Heart left ventricle (tissue), 13 donors: ENCODE results near the gene SH2D3C.

ENCODE experiments used
- POLR2A ChIP-seq, 2 donors: fragments of 450-650 bp; IDR thresholded peaks; one replicate each; pipeline ENCODE4 v1.6.1; 2017; ENCODE audit warnings: antibody characterized with exemption in 2 of 2, mild to moderate bottlenecking in 2 of 2, moderate library complexity in 2 of 2
- TF ChIP-seq, protein P1 (sequence below), 12 donors: fragments of 200-600 bp; sonication (generic) in 4 of 12; IDR thresholded peaks; one replicate each; pipeline versions ENCODE4 v1.5.0 to v1.8.0; 2018 to 2022; ENCODE audit warnings: antibody characterized with exemption in 12 of 12, mild to moderate bottlenecking in 5 of 12
- donor health status: ischemic (EF 13 %, LVEDD 7.1; RV severe dilation, severe dysfunction).
- donor health status: DM: no; HTN: yes; CAD: no.
- donor health status: DM: no; HTN: no; CAD: no.
- donor health status: ischemic (EF 25% LVEDD 6.9; RV normal size, moderate dysfunction).
- donor health status: ischemic (EF 25% LVEDD 5.7; RV mildly dilated, moderate dysfunction).
- donor health status: ischemic (EF 35%, LVEDD 5.7; RV mildly dilated, moderate dysfunction).
- donor health status: nonischemic (EF 11% LVEDD 7.7; RV severe dilation, severe dysfunction).
- donor health status: DM: yes; HTN: yes; CAD: no.
- donor health status: PGD.
- donor health status: ischemic (EF 29% LVEDD 5.4; RV normal size, mild dysfunction).
- donor health status: nonischemic (EF 23%, LVEDD 6.1; RV moderate dilation, normal function).

DNA sequence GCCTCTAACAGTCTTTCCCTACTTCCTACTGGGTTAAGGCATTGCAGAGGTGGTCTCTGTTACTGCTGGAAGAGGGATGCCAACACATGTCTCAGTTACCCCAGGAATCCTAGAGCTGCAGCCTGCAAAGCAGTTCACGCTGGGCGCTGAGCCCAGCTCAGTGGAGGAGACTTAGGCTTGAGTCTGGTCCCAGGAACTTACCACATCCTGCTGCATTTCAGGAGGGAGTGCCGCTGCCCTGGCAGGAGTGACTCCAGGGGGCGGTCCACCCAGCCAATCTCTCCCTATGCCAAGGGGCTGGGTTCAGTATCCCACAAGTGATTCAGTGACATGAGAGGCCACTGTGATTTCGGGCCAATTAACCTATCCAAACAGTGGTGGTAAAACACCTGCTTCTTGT is 55.0 kb downstream of the SH2D3C start:
- TF ChIP-seq POLR2A (IDR thresholded peaks at IDR 0.05), result no peak
- TF ChIP-seq, protein P1, sequence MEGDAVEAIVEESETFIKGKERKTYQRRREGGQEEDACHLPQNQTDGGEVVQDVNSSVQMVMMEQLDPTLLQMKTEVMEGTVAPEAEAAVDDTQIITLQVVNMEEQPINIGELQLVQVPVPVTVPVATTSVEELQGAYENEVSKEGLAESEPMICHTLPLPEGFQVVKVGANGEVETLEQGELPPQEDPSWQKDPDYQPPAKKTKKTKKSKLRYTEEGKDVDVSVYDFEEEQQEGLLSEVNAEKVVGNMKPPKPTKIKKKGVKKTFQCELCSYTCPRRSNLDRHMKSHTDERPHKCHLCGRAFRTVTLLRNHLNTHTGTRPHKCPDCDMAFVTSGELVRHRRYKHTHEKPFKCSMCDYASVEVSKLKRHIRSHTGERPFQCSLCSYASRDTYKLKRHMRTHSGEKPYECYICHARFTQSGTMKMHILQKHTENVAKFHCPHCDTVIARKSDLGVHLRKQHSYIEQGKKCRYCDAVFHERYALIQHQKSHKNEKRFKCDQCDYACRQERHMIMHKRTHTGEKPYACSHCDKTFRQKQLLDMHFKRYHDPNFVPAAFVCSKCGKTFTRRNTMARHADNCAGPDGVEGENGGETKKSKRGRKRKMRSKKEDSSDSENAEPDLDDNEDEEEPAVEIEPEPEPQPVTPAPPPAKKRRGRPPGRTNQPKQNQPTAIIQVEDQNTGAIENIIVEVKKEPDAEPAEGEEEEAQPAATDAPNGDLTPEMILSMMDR (IDR thresholded peaks at IDR 0.05), result no peak
